GM13976 (cell line): ENCODE measurements around the gene TRAF3.

Source experiments
- DNase-seq: peaks from one replicate; pipeline ENCODE4 v3.0.0; 2012; ENCODE audit warnings: low spot score
- in situ Hi-C: fragments of 300-500 bp; cut with MboI; formaldehyde crosslinking; loops from one replicate; pipeline ENCODE4 v1.12.0; 2022; ENCODE audit warnings: low sequenced_read_pairs, mixed read lengths, inconsistent platforms; ENCODE audit not compliant: unreplicated experiment
- TF ChIP-seq, protein P1 (sequence below): IDR thresholded peaks from 2 replicates; pipeline ENCODE4 v1.5.1; 2012; ENCODE audit warnings: borderline replicate concordance, mild to moderate bottlenecking; ENCODE audit not compliant: insufficient read depth; ENCODE audit errors: extremely low read depth, missing control alignments, control extremely low read depth

The TRAF3 gene

GRCh38 chr14:102911991-102912761 is 134.9 kb downstream of the TRAF3 start:
- DNase-seq = no peak
- in situ Hi-C loops = loop anchor here (10.0 kb wide), 1 partner anchor 217 kb away; no protein-coding TSS in a partner anchor
- TF ChIP-seq, protein P1, sequence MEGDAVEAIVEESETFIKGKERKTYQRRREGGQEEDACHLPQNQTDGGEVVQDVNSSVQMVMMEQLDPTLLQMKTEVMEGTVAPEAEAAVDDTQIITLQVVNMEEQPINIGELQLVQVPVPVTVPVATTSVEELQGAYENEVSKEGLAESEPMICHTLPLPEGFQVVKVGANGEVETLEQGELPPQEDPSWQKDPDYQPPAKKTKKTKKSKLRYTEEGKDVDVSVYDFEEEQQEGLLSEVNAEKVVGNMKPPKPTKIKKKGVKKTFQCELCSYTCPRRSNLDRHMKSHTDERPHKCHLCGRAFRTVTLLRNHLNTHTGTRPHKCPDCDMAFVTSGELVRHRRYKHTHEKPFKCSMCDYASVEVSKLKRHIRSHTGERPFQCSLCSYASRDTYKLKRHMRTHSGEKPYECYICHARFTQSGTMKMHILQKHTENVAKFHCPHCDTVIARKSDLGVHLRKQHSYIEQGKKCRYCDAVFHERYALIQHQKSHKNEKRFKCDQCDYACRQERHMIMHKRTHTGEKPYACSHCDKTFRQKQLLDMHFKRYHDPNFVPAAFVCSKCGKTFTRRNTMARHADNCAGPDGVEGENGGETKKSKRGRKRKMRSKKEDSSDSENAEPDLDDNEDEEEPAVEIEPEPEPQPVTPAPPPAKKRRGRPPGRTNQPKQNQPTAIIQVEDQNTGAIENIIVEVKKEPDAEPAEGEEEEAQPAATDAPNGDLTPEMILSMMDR = no peak

GRCh38 chr14:102913341-102914211 is 136.3 kb downstream of the TRAF3 start:
- TF ChIP-seq, protein P1 = no peak
- in situ Hi-C loops = loop anchor here (10.0 kb wide), 1 partner anchor 219 kb away; no protein-coding TSS in a partner anchor
- DNase-seq = no peak

DNA sequence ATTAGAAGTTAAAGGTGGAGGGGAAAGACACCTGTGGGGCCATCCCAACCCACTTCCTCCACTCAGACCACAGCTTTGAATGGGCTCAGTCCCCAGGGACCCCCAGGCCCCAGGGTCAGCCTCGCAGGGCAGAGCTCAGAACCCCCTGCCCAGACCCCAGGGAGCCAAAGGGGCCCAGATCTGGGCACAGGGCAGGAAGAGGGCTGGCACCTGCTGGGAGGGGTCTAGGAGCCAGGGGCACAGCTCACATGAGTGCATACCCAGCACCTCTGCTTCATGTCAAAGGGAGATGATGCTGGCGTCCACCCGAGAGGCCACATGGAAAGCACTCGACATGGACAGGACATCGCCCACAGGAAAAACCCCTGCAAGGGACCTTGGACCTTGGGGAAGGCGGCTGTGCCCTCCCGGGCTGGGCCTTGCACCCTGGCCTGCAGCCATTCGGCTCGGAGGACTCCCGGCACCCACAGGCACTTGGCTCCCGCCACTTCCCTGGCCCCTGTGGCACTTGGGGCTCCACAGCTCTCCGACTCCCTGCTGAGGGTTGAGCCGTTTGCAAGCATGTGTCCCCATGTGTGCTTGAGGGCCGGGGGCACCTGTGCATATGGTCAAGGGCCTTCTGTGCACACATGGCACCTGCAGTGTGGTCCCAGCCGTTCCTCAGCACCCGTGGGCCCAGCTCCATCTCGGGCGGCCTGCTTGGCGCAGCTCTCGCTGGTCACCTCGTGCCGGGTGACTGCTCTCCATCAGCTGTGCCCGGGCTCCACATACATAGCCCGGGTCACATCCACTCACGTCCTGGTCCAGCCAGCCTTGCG is 137.4 kb downstream of the TRAF3 start:
- TF ChIP-seq, protein P1 = no peak
- in situ Hi-C loops = loop anchor here (10.0 kb wide), 1 partner anchor 220 kb away; no protein-coding TSS in a partner anchor
- DNase-seq = no peak

DNA sequence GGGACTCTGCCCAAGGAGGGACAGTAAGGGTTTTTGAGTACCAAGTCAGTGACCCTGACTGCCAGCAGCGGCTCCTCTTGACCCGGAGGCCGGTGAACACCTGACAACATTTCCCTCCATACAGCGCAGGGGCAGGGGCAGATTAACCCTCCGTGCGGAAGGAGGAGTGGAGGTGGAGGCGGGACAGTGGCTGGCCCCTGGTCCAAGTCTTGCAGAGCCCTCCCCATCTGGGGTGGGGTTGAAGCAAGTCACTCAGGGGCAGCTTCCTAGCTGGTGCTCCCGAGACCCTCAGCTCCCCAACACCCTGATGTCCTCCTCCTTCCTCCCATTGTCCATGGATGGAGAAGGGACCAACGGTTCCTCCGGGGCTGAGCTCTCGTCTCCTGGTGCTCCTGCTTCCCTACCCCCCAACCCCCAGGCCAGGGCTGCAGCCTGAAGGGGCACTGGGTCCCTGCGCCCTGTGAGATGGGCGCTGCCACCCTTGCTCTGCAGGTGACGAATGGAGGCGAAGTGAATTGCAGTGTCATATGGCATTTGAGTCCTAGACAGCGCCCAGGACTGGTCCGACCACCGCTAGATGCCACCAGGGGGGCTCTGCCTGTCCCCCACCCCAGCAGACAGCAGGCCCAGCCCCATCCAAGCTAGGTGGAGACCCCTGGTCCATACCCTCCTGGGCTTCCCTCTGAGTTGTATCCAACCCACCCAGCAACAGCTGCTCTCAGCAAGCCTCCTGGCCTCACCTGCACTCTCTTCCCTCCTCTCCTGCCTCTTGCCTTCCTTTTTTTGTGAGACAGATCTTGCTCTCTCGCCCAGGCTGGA is 138.3 kb downstream of the TRAF3 start:
- no peak for DNase-seq
- TF ChIP-seq, protein P1 = no peak
- in situ Hi-C loops = loop anchor here (10.0 kb wide), 1 partner anchor 221 kb away; no protein-coding TSS in a partner anchor

DNA sequence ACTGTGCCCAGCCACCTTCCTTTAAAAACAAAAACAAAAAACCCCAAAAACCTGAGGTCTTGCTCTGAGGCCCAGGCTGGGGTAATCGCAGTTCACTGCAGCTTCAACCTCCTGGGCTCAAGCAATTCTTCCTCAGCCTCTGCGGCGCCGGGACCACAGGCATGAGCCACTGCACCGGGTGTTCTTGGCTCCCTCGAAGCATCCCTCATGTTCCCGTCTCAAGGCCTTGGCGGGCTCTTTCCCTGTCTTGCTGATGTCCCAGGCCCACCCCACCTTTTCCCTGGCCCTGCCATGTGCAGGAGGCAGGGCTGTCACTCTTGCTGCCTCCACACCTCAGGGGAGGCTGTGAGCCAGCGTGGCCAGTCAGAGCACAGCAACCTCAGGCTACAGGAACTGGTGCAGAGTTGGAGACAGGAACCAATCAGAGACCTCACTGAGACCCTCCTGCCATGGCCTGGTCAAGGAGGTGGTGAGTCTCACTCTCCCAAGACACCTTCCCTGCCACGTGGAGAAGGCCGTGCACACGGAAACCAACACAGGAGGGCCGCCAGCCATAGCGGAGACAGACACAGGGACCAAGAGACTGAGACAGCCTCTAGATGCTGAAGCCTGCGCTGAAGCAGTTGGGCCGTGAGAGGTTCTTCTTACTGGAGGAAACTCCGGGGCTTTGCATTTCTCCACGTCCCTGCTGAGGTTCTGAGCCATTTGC is 139.3 kb downstream of the TRAF3 start:
- in situ Hi-C loops = loop anchor here (10.0 kb wide), 1 partner anchor 222 kb away; no protein-coding TSS in a partner anchor
- no peak for DNase-seq
- TF ChIP-seq, protein P1 = no peak
